ENCODE measurements around the gene DDX39B. TPM values are rescaled to one million over a fixed set of nuclear protein-coding genes. Genes with fewer than 3 reads are reported as not detected.
"Not testable (repeated sequence)": the region's sequence is repeated elsewhere in the genome, so short reads cannot be mapped to it uniquely, and the experiment has no call there.

The DDX39B gene
- total RNA-seq, 1 donor from 2014 or later: 268 TPM

DNA sequence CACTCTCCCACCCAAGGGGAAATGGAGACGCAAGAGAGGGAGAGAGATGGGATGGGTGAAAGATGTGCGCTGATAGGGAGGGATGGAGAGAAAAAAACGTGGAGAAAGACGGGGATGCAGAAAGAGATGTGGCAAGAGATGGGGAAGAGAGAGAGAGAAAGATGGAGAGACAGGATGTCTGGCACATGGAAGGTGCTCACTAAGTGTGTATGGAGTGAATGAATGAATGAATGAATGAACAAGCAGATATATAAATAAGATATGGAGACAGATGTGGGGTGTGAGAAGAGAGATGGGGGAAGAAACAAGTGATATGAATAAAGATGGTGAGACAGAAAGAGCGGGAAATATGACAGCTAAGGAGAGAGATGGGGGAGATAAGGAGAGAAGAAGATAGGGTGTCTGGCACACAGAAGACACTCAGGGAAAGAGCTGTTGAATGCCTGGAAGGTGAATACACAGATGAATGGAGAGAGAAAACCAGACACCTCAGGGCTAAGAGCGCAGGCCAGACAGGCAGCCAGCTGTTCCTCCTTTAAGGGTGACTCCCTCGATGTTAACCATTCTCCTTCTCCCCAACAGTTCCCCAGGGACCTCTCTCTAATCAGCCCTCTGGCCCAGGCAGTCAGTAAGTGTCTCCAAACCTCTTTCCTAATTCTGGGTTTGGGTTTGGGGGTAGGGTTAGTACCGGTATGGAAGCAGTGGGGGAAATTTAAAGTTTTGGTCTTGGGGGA is 34.3 kb upstream of the DDX39B start:
- DNase-seq (ENCODE audit: low spot score): no peak

- no peak for DNase-seq (ENCODE audit: low spot score)
Observed at GRCh38 chr6:31575335-31575901, 33.6 kb upstream of the DDX39B start, which contains the start of gene TNF. Gene TNF, plus strand, starts transcription at chr6:31575565. Its CDS starts 177 bp downstream, at chr6:31575742.

DNA sequence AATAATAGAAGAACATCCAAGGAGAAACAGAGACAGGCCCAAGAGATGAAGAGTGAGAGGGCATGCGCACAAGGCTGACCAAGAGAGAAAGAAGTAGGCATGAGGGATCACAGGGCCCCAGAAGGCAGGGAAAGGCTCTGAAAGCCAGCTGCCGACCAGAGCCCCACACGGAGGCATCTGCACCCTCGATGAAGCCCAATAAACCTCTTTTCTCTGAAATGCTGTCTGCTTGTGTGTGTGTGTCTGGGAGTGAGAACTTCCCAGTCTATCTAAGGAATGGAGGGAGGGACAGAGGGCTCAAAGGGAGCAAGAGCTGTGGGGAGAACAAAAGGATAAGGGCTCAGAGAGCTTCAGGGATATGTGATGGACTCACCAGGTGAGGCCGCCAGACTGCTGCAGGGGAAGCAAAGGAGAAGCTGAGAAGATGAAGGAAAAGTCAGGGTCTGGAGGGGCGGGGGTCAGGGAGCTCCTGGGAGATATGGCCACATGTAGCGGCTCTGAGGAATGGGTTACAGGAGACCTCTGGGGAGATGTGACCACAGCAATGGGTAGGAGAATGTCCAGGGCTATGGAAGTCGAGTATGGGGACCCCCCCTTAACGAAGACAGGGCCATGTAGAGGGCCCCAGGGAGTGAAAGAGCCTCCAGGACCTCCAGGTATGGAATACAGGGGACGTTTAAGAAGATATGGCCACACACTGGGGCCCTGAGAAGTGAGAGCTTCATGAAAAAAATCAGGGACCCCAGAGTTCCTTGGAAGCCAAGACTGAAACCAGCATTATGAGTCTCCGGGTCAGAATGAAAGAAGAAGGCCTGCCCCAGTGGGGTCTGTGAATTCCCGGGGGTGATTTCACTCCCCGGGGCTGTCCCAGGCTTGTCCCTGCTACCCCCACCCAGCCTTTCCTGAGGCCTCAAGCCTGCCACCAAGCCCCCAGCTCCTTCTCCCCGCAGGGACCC is 32.6 kb upstream of the DDX39B start:
- no peak for DNase-seq (ENCODE audit: low spot score)

DNA sequence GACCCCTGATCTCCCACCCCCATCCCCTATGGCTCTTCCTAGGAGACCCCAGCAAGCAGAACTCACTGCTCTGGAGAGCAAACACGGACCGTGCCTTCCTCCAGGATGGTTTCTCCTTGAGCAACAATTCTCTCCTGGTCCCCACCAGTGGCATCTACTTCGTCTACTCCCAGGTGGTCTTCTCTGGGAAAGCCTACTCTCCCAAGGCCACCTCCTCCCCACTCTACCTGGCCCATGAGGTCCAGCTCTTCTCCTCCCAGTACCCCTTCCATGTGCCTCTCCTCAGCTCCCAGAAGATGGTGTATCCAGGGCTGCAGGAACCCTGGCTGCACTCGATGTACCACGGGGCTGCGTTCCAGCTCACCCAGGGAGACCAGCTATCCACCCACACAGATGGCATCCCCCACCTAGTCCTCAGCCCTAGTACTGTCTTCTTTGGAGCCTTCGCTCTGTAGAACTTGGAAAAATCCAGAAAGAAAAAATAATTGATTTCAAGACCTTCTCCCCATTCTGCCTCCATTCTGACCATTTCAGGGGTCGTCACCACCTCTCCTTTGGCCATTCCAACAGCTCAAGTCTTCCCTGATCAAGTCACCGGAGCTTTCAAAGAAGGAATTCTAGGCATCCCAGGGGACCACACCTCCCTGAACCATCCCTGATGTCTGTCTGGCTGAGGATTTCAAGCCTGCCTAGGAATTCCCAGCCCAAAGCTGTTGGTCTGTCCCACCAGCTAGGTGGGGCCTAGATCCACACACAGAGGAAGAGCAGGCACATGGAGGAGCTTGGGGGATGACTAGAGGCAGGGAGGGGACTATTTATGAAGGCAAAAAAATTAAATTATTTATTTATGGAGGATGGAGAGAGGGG is 31.7 kb upstream of the DDX39B start:
- DNase-seq (ENCODE audit: low spot score): no peak

GRCh38 chr6:31572041-31572911 is 30.5 kb upstream of the DDX39B start, which contains the start of gene LTA:
Gene LTA, plus strand, starts transcription at chr6:31572289. Its CDS starts 454 bp downstream, at chr6:31572743.
- DNase-seq (ENCODE audit: low spot score): no peak

DNA sequence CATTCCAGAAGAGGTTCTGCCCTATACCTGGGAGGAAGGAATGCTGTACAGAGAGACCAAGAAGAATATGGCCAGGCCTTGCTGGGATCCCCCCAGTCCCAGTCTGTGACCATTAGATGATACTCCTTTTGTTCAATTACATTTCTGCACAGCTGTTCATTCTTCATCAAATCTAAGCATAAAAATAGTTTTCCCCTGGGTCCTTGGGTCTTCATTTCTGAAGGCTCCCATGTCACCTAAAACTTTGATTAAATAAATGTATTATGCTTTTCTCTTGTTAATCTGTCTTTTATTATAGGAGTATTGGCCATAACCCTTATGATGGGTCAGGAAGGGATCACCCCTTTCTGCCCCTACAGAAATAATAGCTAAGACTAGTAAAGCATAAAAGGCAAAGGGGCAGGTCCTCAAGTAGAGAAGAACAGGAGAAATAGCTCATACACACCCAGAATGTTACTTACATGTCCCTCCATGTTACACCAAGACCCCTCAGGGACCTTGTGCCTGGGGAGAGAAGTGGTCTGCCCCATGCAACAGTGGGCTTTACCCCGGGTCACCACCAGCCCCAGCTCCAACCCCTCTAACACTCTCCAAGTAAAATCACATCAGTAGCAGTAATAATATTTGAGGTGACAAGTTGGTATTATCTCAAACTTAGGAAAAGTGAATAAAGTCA is 28.2 kb upstream of the DDX39B start:
- DNase-seq (ENCODE audit: low spot score): no peak

GRCh38 chr6:31568537-31568961 is 26.7 kb upstream of the DDX39B start:
- DNase-seq (ENCODE audit: low spot score): no peak

DNA sequence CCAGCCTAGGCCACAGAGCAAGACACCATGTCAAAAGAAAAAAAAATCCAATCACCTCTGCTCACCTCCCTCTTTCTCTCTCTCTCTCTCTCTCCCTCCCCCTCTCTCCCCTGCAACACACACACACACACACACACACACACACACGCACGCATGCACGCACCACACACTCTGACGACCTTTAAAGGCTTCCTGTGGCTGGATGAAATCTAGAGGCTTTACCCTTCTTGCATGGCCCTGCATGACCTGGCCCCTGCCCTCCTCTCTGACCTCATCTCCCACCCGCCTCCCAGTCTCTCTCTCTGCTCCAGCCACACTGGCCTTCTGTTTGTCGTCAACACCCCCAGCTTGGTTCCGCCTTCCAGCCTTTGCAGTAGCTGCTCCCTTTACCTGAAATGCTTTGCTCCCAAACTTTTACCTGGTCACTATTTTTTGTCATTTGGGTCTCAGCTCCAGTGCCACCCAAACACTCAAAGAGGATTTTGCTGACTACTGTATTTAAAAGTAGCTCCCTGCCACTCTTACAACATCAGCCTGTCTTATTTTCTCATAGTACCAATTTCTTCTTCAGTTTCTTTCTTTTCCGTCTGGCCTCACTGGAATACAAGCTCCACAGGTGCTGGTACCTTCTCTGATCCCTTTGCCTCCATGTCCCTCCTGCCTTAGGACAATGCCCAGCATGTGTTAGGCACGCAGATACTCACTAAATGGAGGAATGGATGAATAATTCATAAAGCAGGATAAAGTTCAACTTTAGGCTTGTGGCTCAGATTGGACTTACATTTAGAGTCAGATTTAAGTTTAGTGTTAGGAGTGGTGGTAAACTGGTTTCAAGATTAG is 25.9 kb upstream of the DDX39B start:
- DNase-seq (ENCODE audit: low spot score): no peak

GRCh38 chr6:31560697-31561058 is 18.9 kb upstream of the DDX39B start:
- no peak for DNase-seq (ENCODE audit: low spot score)

- DNase-seq (ENCODE audit: low spot score): no peak
Observed at GRCh38 chr6:31559958-31560696, 18.3 kb upstream of the DDX39B start.

DNA sequence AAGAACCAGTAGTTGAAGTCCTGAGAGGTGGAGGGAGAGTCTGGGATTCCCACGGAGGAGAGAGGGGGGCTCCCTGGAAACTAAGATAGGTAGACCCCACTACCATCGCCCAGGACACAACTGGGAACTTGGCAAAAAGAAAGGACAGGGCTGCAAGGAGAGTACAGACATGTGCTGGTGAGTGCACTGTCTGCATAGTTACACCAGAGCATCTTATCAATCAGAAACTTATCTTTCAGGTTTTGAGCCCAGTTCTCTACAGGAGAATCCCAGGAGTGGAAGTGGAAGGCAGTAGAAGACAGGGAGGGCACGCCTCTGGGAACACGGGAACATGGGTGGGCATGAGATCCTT is 17.8 kb upstream of the DDX39B start:
- no peak for DNase-seq (ENCODE audit: low spot score)

DNA sequence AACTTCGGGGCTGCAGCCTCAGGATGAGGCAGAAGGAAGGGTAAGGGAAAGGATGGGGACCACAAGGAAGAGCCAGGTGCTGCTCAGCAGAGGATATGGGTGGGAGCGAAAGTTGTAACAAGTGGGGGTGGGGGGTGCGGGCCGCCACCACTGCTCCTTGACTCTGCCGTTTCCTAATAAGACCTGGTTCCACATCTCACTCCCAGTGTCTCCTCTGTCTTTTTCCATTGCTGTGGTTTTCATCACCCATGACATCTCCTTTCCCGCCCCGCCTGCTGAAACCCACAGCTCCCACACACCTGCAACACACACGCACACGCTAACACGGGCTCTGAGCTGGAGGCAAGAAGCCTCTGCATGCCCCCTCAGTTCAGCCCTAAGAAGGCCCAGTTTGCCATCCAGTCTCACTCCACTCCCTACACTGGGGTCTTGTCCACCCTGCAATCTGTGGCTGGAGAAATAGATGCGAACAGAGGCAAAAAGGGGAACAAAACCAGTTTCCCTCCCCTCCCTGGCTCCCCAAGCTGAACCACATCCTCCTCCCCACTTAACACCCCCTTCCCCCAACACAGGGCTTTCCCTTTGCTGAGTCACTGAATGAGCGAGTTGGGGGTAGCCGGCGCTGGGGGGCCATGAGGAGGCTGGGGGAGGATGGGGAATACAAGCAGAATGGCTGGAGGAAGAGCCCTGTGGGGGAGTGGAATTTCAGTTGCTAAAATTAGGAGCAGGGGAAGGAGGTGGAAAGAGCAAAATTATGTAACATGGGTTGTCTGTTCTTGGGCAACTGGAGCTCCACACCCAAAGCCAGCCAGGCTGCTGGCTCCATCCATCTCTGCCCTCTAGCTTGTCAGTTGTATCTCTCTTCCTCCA is 17.1 kb upstream of the DDX39B start:
- DNase-seq (ENCODE audit: low spot score): no peak

- DNase-seq (ENCODE audit: low spot score): no peak
Observed at GRCh38 chr6:31558318-31558625, 16.5 kb upstream of the DDX39B start.

- DNase-seq (ENCODE audit: low spot score): no peak
Observed at GRCh38 chr6:31557443-31558317, 15.9 kb upstream of the DDX39B start.

GRCh38 chr6:31556307-31556706 is 14.5 kb upstream of the DDX39B start:
- no peak for DNase-seq (ENCODE audit: low spot score)

GRCh38 chr6:31551371-31551770 is 9.6 kb upstream of the DDX39B start:
- not testable (repeated sequence) for DNase-seq (ENCODE audit: low spot score)

Data from mesenteric fat pad (tissue), 1 donor.